Measurements from ENCODE around the gene ANKRD34B.
"Not testable (repeated sequence)": the region's sequence is repeated elsewhere in the genome, so short reads cannot be mapped to it uniquely, and the experiment has no call there.

ANKRD34B gene

DNA sequence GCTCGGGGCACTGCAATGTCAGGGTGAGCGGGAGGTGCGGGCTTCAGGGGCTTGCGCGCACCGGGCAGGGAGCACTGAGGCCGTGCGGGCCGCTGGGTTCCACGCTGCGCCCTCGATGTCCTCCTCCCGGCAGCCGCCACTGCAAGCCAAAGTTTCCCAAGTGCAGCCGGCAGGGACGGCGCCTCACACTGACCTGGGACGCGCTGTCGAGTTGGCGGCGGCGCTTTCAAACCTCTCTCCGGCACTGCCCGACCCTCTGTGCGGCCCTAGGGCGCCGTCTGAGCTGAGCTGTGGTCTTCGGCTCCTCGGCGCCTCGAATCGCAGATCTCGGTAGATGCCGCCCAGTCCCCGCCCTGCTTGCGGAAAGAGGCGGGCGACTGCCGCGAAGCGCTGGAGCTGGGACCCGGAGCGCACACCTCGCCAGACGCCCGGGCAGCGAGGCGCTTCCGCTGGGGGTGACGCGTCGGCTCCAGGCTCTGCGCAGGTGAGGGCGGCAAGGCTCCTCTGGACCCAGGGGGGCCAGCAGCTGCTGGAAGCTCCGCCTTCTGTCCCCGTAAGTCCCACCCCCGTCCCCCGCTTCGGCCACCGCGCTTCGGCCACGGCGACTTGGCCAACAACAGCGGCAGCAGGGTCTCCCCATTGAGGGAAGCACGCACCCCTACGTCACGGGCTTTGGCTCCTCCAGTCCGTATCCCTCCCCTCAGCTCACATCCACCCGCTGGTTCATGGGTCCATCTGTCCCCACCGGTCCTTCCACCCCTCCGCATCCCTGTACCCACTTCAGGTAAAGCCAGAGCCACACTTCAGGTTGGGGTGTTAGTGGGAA, at the start of gene ANKRD34B:
TSS of gene ANKRD34B (minus strand) at position 320 of the 826 bp plus-strand sequence. CDS start 10,261 bp downstream, outside the sequence.
- DNase-seq (ENCODE audit: low spot score) = peak; percentile 68

DNA sequence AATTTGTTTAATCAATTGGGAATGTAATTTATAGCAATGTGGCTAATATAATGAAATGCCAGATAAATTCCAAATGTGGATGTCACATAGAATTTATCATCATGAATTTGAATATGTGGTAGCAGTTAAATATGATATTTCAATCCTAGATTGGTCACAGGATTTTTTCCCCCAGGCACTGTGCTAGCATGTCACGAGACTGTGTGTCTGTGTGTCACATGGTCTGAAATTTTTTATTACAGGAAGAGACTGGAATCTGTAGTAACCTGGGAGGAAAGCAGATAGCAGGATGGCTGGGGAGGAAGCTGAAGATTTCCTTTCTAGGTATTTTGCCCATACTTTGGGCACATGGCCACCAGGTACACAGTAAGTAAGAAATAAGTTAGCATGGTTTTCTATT, 49.0 kb upstream of the ANKRD34B start:
- peak; percentile 14 for DNase-seq (ENCODE audit: low spot score)

DNA sequence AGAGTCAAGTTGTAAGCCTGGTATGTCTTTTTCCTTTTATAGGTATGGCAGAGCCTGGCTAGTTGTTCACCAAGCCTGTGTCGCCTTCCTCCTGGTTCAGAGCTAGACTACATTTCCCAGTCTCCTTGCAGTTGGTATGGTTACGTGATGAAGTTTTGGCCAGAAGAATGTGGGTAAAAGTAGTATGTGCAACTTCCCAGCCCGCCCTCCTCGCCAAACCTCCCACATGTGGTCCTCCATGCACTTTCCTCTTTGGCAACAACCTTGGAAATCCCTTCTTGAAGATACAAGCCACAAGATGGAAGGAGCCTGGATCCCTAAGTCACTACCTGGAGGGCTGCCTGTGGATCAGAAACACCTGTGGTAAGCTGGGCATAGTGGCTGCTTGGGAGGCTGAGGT, 48.4 kb upstream of the ANKRD34B start:
- DNase-seq (ENCODE audit: low spot score) = no peak

DNA sequence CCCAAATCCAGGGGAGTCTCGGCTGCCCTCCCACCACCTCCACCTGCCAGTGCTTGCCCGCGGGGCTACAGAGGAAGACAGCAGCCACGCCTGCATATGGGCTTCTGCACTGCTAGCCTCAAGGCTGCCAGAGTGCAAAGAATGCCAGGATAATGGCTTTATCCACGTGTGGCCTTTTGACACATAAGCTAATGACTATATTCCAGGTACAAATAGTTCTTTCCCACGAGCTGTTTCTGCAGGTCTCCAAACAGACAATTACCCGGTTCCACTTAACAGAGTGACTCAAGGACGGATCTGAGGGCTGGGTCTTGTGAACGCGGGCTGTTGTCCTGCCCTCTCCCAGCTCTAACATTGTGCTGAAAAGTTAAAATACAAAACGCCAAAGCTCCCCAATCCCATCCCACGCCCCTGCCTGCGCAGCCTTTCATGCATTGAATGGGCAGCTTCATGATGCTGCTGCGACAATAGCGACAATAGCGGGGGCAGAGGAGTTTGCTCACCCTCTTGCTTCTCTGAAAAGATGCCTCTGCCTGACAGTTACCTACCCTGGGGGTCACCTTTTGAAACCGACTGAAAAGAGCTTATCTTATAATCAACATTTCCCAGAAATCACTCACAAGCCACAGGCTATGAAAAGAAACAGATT, 45.3 kb upstream of the ANKRD34B start:
- DNase-seq (ENCODE audit: low spot score) = no peak

DNA sequence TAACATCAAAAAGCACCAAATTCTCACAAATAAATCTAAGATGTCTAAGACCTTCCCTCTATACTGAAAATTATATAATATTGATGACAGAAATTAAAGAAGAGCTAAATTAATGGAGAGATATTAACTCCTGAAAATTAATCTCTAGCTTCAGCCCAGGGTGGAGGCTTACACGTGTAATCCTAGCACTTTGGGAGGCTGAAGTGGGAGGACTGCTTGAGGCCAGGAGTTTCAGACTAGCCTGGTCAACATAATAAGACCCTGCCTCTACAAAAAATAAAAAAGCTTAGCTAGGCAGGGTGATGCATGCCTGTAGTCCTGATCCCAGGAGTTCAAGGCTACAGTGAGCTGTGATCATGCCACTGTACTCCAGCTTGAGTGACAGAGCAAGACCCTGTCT, 39.6 kb upstream of the ANKRD34B start:
- no peak for DNase-seq (ENCODE audit: low spot score)

DNA sequence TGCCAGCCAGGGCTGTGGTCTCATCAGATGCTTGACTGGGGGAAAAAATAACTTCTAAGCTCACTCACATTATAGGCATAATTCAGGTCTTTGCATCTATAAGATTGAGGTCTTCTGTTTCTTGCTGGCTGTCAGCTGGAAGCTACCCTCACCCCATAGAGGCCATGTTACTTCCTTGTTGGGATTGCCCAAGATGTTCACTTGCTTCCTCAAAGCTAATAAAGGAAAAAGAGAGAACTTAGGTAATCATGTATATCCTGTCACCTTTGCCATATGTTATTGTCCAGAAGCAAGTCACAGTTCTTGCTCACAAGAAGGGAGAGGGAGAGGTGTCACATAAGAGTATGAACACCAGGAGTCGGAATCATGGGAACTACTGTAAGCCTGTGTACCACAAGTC, 38.7 kb upstream of the ANKRD34B start:
- no peak for DNase-seq (ENCODE audit: low spot score)

DNA sequence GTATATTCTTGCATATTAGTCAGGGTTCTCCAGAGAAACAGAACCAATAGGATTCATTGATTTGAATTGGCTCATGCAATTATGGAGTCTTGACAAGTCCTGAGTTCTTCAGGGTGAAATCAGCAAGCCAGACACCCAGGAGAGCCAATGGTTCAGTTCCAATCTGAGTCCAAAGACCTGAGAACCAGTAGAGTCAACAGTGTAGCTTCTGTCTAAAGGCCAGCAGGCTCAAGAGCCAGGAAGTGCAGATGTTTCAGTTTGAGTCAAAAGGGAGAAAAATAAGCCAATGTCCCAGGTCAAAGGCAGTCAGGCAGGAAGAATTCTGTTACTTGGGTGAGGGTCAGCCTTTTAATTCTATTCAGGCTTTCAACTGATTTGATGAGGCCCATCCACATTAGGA, 37.8 kb upstream of the ANKRD34B start:
- no peak for DNase-seq (ENCODE audit: low spot score)

DNA sequence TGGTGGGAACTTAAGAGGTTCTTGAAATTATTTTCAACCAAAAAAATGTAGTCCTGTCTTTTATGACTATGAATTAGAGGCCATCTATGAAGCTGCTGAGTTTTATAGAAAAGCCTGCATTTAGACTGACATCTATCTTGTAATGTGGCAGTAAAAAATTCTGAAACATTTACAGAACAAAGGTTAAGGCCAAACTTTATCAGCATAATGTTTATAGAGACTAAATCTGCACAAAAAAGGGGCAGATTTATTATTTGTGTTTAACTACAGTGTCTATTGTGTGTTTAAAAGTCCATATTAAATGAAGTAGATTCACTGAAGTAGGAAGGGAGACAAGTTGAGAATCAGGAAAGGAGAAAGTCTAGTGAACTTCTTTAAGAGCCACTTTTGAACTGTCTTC, 37.3 kb upstream of the ANKRD34B start:
- no peak for DNase-seq (ENCODE audit: low spot score)

DNA sequence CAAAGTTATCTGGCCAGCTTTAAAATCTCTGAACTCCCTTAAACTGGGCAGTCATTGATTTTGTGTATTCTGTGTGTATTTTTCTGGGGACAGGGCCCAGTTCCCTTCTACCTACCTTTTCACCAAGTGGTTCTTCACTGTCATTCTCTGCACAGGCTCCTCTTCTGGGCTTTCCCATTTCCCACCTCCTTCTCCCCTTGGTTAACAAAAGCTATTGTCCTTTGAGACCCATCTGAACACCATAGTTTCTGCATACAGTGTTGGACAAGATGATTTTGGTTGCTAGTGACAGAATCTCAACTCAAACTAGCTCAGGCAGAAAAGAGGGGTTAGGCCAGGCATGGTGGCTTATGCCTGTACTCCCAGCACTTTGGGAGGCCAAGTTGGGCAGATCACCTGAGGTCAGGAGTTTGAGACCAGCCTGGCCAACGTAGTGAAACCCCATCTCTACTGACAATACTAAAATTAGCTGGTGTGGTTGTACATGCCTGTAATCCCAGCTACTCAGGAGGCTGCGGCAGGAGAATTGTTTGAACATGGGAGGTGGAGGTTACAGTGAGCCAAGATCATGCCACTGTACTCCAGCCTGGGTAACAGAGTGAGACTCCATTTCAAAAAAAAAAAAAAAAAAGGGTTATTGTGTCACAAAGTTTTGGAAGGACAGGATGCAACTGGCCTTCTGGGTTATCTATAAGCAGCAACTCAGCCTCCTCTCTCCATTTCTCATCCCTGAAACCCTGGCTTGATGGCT, 31.0 kb upstream of the ANKRD34B start:
- no peak for DNase-seq (ENCODE audit: low spot score)

DNA sequence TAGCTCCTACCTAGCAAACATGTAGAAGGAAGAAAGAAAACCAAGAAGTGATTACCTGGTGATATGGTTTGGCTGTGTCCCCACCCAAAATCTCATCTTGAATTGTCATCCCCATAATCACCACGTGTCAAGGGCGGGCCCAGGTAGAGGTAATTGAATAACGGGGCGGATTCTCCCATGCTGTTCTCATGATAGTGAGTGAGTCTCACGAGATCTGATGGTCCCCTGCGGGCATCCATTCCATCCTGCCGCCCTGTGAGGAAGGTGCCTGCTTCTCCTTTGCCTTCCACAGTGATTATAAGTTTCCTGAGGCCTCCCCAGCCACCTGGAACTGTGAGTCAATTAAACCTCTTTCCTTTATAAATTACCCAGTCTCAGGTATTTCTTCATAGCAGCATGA, 27.4 kb upstream of the ANKRD34B start:
- DNase-seq (ENCODE audit: low spot score) = no peak

DNA sequence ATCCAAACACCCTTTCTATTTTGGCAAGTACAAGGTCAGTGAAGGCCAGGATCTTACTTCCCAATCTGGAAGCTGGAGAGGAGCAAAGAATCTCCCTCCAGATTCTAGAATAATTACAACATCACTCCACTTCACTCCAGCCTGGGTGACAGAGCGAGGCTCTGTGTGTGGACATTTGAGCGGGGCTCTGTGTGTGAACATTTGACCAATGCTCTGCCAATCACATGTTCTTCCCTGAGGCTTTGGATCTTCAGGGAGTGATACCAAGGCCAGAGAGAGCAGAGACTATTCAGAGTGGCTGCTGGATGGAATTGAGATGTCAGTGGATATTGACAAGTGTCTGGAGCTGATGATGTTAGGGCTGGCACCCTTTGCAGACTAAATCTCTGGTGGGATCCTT, 24.7 kb upstream of the ANKRD34B start:
- no peak for DNase-seq (ENCODE audit: low spot score)

DNA sequence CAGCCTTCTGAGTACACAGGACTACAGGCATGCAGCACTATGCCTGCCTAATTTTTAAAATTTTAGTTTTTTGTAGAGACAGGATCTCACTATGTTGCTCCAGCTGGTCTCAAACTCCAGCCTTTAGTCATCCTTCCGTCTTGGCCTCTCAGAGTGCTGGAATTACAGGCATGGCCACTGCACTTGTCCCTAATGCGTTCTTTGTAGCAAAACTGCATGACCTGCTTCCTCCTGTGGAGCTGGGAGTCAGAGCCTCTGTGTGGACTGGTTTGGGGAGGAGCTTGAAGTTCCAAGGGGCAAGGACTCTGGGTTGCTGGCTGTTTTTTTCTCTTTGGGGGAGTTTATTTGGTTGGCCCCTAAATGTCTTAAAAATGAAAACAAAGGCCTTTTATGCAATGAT, 22.7 kb upstream of the ANKRD34B start:
- DNase-seq (ENCODE audit: low spot score) = peak; percentile 40

DNA sequence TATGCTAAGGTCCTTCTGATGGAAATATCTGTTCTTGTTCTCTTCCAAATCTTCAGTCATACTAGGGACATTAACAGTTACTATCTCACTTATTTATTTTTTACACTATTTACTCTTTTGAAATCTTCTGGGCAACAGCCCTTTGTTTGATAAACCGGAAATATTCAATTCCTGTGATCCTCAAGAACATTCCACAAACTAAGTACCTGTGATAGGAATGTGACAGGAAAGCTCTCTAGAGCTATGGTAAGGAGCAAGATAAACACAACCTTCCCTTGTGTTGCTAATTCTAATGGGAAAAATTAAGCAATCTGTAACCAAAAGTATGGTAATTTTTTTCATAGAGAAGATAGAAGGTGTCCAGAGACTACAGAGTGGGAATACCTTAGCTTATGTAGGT, 22.0 kb upstream of the ANKRD34B start:
- peak; percentile 71 for DNase-seq (ENCODE audit: low spot score)

DNA sequence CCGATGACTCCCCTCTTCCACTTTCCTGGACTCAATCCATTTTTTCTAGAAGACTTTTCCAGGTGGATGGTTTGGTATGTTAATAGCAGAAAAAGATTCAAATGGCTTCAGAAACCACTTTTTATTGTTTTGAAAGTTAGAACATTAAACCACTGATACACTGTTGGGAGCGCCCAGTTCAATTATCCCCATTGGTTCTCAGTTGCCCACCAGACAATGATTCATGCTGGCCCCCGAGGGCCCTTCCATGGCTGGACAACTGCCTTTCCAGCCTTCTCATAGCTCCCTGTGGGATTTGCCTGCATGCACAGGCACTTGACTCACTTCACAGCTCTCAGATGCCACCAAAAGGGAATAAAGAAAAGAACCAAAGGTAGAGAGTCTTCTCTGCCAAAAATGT, 21.3 kb upstream of the ANKRD34B start:
- peak; percentile 98 for DNase-seq (ENCODE audit: low spot score)

DNA sequence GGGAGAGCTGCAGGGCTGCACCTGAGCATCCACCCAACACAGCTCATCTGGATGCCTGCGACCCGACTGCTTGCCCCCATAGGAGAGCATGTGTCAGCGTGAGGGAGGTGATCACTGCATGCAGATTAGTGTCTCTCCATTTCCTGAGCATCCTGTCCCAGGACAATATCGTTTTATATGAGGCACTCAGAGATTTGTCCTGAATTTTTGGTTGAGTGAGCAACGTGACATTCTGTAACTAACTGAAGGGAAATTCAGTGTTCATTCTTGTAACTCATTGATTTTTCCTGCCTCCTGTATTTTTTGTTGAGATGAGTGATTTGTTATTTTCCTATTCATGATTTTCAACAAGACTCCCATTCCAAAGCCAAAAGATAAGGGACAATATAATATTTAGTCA, 20.7 kb upstream of the ANKRD34B start:
- peak; percentile 84 for DNase-seq (ENCODE audit: low spot score)

DNA sequence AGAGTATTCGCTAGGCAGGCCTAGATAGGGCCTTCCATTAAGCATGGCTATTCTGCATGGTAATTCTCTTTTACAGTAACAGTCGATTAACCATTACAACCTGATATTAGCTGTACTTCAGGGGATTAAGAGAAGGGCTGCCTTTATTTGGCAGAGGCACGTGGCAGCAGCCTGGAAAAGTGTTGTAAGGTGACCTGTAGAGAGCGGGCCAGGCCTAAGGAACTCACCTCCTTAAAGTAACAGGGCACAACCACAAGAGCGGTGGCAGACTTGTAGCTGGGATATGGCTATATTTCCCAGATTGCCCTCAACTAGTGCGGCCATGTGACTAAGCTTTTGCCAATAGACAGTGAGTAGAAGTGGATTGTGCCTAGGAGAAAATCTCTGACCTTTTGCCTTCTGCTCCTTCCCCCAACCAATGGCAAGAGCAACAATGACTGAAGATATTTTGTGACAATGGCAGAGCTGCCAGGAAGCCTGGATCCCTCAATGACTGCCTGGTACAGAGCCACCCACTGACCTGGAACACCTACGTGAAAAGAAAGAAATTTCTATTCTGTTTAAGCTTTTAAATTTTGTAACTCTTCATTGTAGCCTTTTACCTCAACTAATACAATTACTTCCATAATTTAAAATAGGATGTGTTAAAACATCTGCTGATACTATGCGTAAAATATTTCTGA, 18.9 kb upstream of the ANKRD34B start:
- no peak for DNase-seq (ENCODE audit: low spot score)

DNA sequence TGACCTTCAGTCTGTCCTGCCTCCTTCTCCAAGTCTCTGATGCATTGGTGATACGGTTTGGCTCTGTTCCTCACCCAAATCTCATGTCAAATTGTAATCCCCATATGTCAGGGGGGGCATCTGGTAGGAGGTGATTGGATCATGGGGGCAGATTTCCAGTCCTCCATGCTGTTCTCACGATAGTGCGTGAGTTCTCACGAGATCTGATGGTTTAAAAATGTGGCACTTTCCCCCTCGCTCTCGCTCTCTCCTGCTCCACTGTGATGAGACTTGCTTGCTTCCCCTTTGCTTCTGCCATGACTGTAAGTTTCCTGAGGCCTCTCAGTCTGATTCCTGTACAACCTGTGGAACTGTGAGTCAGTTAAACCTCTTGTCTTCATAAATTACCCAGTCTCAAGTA, 14.7 kb upstream of the ANKRD34B start:
- no peak for DNase-seq (ENCODE audit: low spot score)

DNA sequence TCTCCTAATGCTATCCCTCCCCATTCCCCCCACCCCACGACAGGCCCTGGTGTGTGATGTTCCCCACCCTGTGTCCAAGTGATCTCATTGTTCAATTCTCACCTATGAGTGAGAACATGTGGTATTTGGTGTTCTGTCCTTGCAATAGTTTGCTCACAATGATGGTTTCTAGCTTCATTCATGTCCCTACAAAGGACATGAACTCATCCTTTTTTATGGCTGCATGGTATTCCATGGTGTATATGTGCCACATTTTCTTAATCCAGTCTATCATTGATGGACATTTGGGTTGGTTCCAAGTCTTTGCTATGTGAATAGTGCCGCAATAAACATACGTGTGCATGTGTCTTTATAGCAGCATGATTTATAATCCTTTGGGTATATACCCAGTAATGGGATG, 10.2 kb upstream of the ANKRD34B start:
- not testable (repeated sequence) for DNase-seq (ENCODE audit: low spot score)

DNA sequence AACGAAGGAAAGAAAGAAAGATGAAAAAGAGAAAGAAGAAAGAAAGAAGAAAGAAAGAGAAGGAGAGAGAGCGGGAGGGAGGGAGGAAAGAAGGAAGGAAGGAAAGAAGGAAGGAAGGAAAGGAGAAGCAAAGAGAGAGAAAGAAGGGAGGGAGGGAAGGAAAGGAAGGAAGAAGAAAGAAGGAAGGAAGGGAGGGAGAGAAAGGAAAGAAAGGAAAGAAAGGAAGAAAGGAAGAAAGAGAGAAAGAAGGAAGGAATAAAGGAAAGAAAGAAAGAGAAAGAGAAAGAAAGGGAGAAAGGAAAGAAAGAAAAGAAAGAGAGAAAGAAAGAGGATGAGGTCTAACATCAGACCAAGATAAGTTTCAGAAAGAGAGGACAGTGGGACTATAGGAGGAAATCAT, 9.0 kb upstream of the ANKRD34B start:
- no peak for DNase-seq (ENCODE audit: low spot score)

DNA sequence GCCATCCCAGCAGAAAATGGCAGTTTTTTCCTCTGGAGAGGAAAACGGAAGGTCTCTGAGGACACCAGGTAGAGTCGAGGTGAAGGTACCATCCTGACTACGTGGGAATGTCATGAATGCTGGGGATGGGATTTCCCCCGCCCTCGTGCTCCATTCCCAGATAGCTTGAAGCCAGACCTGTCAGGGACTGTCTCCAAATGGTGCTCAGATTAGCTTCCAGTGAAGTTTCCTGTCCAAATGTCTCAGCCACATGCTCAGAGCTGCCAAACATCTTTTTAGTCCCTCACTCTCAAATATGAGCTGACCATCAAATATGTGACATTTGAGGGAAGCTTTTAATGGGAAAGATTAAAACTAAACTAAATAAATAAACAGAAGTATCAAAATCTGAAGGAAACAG, 7.6 kb upstream of the ANKRD34B start:
- DNase-seq (ENCODE audit: low spot score) = peak; percentile 47

DNA sequence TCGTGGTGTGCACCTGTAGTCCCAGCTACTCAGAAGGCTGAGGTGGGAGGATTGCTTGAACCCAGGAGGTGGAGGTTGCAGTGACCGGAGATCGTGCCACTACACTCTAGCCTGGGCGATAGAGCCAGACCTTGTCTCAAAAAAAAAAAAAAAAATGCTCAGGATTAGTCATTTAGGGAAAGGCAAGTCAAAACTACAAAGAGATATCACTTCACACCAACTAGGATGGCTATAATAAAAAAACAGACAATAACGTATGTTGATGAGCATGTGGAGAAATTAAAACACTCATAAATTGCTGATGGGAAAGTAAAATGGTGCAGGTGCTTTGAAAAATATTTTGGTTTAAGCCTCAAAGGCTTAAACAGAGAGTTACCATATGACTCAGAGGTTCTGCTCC, 6.3 kb upstream of the ANKRD34B start:
- no peak for DNase-seq (ENCODE audit: low spot score)

DNA sequence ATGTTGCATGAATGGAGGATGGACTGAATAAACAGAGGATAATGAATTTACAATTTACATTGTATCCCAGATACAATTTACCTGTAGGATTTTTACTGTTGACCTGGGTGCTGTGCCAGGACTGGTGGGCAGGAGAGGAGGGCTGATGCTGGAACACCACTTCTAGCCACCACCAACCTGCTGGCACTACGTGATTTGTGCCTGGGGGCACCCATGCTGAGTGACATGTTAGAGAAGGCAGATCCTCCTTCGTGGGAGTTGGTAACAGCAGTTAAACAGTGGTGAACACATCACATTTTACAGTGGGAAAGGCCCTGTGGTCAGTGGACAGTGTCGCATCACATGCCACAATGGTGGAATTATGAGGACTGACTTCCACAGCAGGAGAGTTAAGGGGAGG, 3.0 kb upstream of the ANKRD34B start:
- DNase-seq (ENCODE audit: low spot score) = no peak

Measured in kidney tubule cell (primary cell).